ENCODE measurements around the gene AP4S1.

- no peak for TF ChIP-seq CTCF (IDR thresholded peaks at IDR 0.05)
- no peak for TF ChIP-seq POLR2A (IDR thresholded peaks at IDR 0.05)
These were observed 22.2 kb upstream of the AP4S1 start for GRCh38 chr14:31003284-31003683.
